Daoy (cell line): Measurements from ENCODE around the gene ST3GAL3. TPM values are rescaled to one million over a fixed set of nuclear protein-coding genes. Genes with fewer than 3 reads are reported as not detected.
"Not testable (repeated sequence)": the region's sequence is repeated elsewhere in the genome, so short reads cannot be mapped to it uniquely, and the experiment has no call there.

Experiments
- DNase-seq: peaks from one replicate; pipeline ENCODE4 v3.0.0-alpha.2; 2015; ENCODE audit warnings: low read depth
- total RNA-seq: library from RNA; depleted of rRNA; stranded (reverse); fragments of >200 nt; shearing (Covaris generic); gene quantifications from 2 replicates; pipeline ENCODE4 v1.2.3, GENCODE V29; 2014

ST3GAL3 gene
- total RNA-seq, 1 experiment from 2014 or later: 13.0 TPM

DNA sequence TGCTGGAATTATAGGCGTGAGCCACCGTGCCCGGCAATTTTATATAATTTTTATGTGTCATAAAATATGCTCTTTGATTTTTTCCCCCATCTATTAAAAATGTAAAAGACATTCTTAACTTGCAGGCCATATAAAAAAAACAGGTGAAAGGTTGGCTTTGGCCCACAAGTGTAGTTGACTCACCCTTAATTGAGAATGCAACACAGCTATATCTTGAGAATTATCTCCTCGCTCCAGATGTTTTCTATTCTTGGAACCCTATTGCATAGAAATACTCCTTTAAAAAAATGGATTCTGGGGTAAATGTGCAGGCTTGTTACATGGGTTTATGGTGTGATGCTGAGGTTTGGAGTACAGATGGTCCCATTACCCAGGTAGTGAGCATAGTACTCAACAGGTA, 112.0 kb downstream of the ST3GAL3 start:
- no peak for DNase-seq

- no peak for DNase-seq
Measured at GRCh38 chr1:43821471-43821870, 114.1 kb downstream of the ST3GAL3 start.

DNA sequence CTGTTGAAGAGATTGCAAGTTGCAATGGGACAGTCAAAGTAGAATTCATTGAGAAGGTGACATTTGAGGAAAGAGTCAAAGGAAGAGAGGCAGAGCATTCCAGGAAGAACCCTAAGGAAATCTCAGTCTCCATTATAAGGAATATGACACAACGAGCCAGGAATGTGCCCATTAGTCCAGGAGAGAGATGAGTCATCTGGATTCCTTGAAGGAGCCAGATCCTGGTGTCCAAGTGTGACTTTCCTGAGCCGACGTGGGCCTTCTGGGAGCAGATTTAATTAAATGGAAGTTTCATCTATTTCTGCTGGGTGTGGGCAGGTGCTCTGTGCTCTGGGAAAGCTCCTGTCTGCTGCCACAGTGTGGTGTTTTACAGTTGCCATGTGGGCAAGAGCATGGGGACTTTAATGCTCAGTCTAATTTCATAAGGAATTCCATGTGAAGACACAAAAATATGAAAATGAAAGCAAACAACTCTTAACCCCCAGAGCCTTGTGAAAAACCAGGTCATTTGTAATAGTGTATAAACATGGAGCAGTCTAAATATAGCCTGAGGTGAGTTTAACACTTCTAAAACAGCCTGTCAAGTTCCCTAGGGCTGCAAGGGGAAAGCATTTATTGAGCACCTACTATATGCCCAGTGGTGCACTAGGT, 114.8 kb downstream of the ST3GAL3 start:
- DNase-seq: peak; percentile 92

GRCh38 chr1:43824795-43825194, 117.5 kb downstream of the ST3GAL3 start:
- DNase-seq: no peak

DNA sequence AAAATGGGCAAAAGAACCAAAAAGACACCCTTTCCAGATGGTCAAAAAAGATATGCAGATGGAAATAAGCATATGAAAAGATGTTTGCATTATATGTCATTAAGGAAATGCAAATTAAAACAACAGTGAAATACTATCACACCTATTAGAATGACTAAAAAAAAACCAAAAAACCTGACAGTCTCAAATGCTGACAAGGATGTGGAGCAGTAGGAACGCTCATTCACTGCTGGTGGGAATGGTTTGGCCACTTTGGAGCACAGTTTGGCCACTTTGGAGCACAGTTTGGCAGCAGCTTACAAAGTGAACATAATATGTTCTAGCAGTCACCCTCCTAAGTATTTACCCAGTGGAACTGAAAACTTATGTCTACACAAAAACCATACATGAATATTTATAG, 121.2 kb downstream of the ST3GAL3 start:
- no peak for DNase-seq

- no peak for DNase-seq
Measured at GRCh38 chr1:43830802-43831201, 123.5 kb downstream of the ST3GAL3 start.

DNA sequence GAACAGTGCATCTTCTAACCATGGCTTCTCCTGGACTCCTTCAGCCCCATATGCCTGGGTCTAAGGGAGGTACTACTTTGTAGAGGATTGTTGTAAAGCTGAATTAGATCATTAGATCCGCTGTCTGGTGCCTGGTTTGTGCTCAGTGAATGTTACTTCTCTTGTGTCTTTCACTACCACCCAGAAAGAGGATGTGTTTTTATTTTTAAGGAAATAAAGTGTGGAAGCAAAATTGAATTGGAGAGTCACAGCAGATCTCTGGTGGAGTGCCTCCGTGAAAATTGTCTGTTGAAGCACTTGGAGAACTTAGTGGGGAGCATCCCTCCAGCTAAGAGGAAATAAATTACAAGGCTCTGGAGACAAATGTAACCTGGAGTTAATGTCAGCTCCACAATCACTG, 124.5 kb downstream of the ST3GAL3 start:
- DNase-seq: no peak

GRCh38 chr1:43832255-43832654, 124.9 kb downstream of the ST3GAL3 start:
- no peak for DNase-seq

DNA sequence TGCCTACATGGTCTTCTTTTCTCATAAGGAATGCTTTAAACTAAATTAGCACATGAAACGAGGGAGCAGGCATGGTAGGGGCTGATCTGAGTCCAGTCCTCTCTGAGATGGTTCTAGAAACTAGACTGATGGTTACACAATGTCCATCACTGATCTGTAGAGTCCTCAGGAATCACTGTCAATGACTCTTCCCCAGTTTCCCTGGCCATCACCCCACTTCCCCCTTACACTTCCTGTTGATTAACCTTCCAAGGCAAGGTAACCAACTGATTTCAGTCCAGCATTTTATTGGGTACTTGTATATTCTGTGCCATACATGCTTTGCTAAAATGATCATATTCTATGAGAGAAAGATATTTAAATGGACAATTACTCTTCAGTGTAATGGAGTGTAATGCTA, 125.7 kb downstream of the ST3GAL3 start:
- no peak for DNase-seq

- DNase-seq: not testable (repeated sequence)
Measured at GRCh38 chr1:43833902-43834279, 126.6 kb downstream of the ST3GAL3 start.

- peak; percentile 97 for DNase-seq
Measured at GRCh38 chr1:43834280-43835081, 127.1 kb downstream of the ST3GAL3 start.

DNA sequence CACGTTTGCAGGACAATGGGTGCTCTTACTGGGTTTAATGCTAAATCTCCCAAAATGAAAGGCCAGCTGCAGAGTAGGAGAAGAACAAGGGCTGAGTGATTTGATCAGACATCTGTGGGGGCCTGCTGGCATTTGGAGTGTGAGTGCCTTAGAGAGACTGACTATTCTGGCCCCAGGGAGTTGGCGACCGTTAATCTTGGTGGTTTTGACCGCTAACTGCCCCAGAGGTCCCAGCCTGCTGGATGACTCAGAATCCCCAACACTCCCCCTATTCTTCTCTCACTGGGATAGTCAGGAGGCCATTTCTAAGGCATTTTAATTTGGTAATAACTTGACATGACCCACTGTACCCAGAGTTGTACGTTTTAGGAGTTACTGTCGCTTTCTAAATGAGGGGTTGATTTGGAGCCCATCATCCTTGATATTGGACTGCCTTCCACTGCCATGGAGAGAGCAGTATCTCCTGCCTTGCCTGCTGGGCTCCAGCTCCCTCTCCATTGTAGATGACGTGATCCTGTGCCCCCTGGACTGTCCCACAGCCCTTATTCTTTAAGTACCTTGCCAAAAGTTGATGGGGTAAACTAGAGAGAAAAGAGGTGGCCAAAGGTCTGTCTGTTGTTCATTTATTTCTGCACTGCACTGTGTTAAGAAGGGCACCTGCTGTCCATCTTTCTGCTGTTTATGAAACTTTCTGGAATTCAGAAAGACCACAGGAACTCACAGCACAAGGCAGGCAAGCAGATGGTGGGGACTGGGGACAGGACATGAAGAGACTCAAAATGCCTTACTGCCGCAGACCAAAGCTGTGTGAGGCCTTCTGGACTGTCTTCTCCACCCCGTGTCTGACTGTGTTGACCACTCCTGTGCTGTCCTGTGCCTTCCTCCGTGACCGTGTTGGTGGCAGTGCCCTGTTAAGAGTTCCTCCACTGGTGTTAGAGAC, 128.0 kb downstream of the ST3GAL3 start:
- peak; percentile 96 for DNase-seq

DNA sequence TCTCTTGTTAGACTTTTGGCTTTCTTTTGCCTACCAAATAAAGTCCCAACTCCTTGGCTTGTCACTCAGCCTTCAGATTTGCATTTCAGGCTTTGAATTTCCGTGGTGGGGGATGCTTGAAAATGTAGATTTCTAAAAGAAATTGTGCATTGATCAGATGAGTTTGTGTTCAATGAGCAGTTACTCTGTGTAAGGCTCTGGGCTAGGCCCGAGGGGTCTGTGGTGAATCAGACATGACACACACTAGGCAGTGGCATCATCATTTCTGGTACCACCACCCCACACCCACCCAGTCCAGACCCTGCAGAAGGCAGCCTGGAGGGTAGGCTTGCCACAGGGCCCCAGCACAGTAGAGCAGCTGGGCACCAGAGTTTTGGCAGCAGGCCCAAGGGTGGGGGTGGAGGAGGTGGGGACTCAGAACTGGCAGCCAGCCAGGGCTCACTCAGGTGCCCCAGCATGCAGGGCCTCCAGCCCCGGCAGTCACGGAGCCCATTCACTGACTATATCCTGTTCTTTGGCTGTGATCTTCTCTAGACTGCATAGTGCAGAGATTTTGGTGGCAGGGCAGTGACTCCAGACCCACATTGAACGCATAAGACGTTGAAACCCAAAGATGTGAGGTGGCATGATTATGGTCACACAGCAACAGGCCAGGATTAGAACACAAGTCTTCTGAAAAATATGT, 129.1 kb downstream of the ST3GAL3 start:
- DNase-seq: peak; percentile 92

- no peak for DNase-seq
Measured at GRCh38 chr1:43839056-43839455, 131.7 kb downstream of the ST3GAL3 start.

DNA sequence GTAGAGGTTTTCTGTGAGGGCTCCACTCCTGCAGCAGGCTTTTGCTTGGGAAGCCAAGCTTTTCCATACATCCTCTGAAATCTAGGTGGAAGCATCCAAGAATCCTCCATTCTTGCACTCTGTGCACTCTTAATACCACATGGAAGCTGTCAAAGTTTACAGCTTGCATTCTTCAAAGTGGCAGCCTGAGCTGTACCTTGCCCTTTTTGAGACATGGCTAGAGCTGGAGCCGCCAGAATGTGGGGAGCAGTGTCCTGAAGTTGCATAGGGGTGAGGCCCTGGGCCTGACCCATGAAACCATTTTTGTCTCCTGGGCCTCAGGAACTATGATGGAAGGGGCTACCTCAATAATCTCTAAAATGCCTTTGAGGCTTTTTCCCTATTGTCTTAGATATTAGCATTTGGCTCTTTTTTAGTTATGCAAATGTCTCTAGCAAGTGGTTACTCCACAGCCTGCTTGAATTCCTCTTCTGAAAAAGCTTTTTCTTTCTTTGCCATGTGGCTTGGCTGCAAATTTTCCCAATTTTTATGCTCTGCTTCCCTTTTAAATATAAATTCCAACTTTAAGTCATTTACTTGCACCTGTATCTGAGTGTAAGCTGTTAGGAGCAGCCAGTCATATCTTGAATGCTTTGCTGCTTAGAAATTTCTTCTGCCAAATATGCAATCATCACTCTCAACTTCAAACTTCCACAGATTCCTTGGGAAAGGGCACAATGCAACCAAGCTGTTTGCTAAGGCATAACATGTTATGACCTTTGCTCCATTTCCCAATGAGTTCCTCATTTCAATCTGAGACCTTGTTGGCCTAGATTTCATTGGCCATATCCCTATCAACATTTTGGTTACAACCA, 134.2 kb downstream of the ST3GAL3 start:
- DNase-seq: no peak

- DNase-seq: no peak
Measured at GRCh38 chr1:43842175-43842498, 134.8 kb downstream of the ST3GAL3 start.

GRCh38 chr1:43843684-43844083, 136.3 kb downstream of the ST3GAL3 start:
- no peak for DNase-seq

DNA sequence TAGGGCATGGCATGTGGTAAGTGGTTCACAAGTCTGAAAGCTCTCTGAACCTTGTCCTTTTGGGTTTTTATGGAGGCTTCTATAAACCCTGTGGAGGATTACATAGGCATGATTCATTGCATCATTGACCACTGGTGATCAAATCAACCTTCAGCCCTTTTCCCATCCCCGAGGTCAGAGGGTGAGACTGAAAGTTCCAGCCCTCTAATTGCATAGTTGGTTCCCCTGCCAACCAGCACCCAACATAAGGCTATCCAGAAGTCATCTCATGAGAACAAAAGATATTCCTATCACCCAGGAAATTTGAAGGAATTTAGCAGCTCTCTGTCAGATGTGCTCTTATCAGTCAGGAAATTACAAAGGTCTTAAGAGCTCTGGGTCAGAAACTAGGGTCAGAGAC, 136.8 kb downstream of the ST3GAL3 start:
- DNase-seq: no peak

DNA sequence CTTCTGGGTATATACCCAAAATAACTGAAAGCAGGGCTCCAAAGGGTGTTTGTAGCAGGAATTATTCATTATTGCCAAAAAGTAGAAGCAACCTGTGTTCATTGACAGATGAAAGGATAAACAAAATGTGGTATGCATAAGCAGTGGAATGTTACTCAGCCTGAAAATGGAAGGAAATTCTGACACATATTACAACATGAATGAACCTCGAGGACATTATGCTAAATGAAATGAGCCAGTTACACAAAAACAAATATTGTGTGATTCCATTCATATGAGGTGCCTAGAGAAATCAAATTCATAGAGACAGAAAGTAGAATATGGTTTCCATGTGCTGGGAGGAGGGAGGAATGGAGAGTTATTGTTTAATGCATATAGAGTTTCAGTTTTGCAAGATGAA, 140.0 kb downstream of the ST3GAL3 start:
- no peak for DNase-seq

- DNase-seq: no peak
Measured at GRCh38 chr1:43847882-43848281, 140.5 kb downstream of the ST3GAL3 start.

- DNase-seq: no peak
Measured at GRCh38 chr1:43849670-43850069, 142.3 kb downstream of the ST3GAL3 start.
